HepG2 (cell line): ENCODE data around the gene SIRT7. TPM values are rescaled to one million over a fixed set of nuclear protein-coding genes. Genes with fewer than 3 reads are reported as not detected.

Experiments used
- CHD2 ChIP-seq: IDR thresholded peaks from 2 replicates; pipeline ENCODE4 v1.6.1; 2011; ENCODE audit warnings: low read depth, low read length, improper control_type of control experiment
- CREB3 ChIP-seq: sonication (generic); formaldehyde crosslinking; IDR thresholded peaks from 2 replicates; pipeline ENCODE4 v1.5.0; 2020; ENCODE audit warnings: missing genetic modification reagents
- E2F1 ChIP-seq: sonication (generic); formaldehyde crosslinking; IDR thresholded peaks from 2 replicates; pipeline ENCODE4 v1.5.0; 2020; ENCODE audit warnings: missing genetic modification reagents
- ELF1 ChIP-seq: sonication (generic); formaldehyde crosslinking; IDR thresholded peaks from 2 replicates; pipeline ENCODE4 v1.4.0; 2020; ENCODE audit warnings: missing genetic modification reagents
- FLYWCH1 ChIP-seq: sonication (generic); formaldehyde crosslinking; IDR thresholded peaks from 2 replicates; pipeline ENCODE4 v1.8.1; 2023; ENCODE audit warnings: mild to moderate bottlenecking, missing genetic modification reagents
- HES4 ChIP-seq: sonication (generic); formaldehyde crosslinking; IDR thresholded peaks from 2 replicates; pipeline ENCODE4 v1.9.0; 2021; ENCODE audit warnings: mild to moderate bottlenecking, missing genetic modification reagents, borderline replicate concordance
- HNF1B ChIP-seq: sonication (generic); formaldehyde crosslinking; IDR thresholded peaks from 2 replicates; pipeline ENCODE4 v1.5.1; 2020; ENCODE audit warnings: mild to moderate bottlenecking, moderate library complexity, missing genetic modification reagents
- JUND ChIP-seq: sonication (generic); formaldehyde crosslinking; IDR thresholded peaks from 2 replicates; pipeline ENCODE4 v1.8.0; 2022; ENCODE audit warnings: mild to moderate bottlenecking, missing genetic modification reagents
- KLF9 ChIP-seq: IDR thresholded peaks from 2 replicates; pipeline ENCODE4 v1.6.1; 2016; ENCODE audit warnings: low read depth
- MLX ChIP-seq: IDR thresholded peaks from 2 replicates; pipeline ENCODE4 v1.6.1; 2016
- POLR2AphosphoS5 ChIP-seq: IDR thresholded peaks from 2 replicates; pipeline ENCODE4 v1.6.1; 2012; ENCODE audit warnings: low read depth, low read length
- SP1 ChIP-seq, 2 experiments: fragments of 450-650 bp in 1 of 2; sonication (generic) in 1 of 2; formaldehyde crosslinking in 1 of 2; IDR thresholded peaks; 2 replicates each; pipeline versions ENCODE4 v1.4.0 to v1.6.1; 2016 to 2020; ENCODE audit warnings: missing genetic modification reagents in 1 of 2
- TAF1 ChIP-seq: sonication (generic); formaldehyde crosslinking; IDR thresholded peaks from 2 replicates; pipeline ENCODE4 v1.4.0; 2020; ENCODE audit warnings: missing genetic modification reagents
- TFAP4 ChIP-seq: sonication (generic); IDR thresholded peaks from 2 replicates; pipeline ENCODE4 v1.6.1; 2016; ENCODE audit warnings: low read depth, borderline replicate concordance
- XRCC5 ChIP-seq: fragments of 200-400 bp; formaldehyde crosslinking; optimal IDR thresholded peaks from 2 replicates; pipeline ENCODE3; 2017; ENCODE audit warnings: mild to moderate bottlenecking, low read length
- ZFY ChIP-seq: sonication (generic); formaldehyde crosslinking; IDR thresholded peaks from 2 replicates; pipeline ENCODE4 v1.4.0; 2020; ENCODE audit warnings: missing genetic modification reagents
- ZMYM4 ChIP-seq: sonication (generic); formaldehyde crosslinking; IDR thresholded peaks from 2 replicates; pipeline ENCODE4 v1.8.1; 2023; ENCODE audit warnings: mild to moderate bottlenecking, missing genetic modification reagents
- ZNF160 ChIP-seq: sonication (generic); formaldehyde crosslinking; IDR thresholded peaks from 2 replicates; pipeline ENCODE4 v1.8.0; 2022; ENCODE audit warnings: mild to moderate bottlenecking, inconsistent platforms, missing genetic modification reagents
- ZNF460 ChIP-seq: sonication (generic); formaldehyde crosslinking; IDR thresholded peaks from 2 replicates; pipeline ENCODE4 v1.5.1; 2020; ENCODE audit warnings: missing genetic modification reagents, mild to moderate bottlenecking, borderline replicate concordance
- ZNF558 ChIP-seq: sonication (generic); formaldehyde crosslinking; IDR thresholded peaks from 2 replicates; pipeline ENCODE4 v1.9.0; 2022; ENCODE audit warnings: mild to moderate bottlenecking, missing genetic modification reagents, borderline replicate concordance
- ZNF777 ChIP-seq: sonication (generic); formaldehyde crosslinking; IDR thresholded peaks from 2 replicates; pipeline ENCODE4 v1.4.0; 2020; ENCODE audit warnings: missing genetic modification reagents
- polyA plus RNA-seq, 8 experiments: library from polyadenylated mRNA; depleted of rRNA in 3 of 8; stranded (reverse) in 7 of 8; unstranded in 1 of 8; fragments of >200 nt; fragmentation: Illumina TruSeq in 4 of 8; extraction: Trizol in 4 of 8; gene quantifications; 2 replicates each; pipeline versions ENCODE4 v1.2.1 to v1.2.3, GENCODE V29; 2011 to 2016; ENCODE audit warnings: low read depth in 4 of 8, missing spikeins in 1 of 8, mixed read lengths in 1 of 8; ENCODE audit not compliant: insufficient read depth in 1 of 8
- total RNA-seq, 5 experiments: library from RNA; depleted of rRNA; stranded (reverse); fragments of >200 nt; fragmentation: Illumina TruSeq; extraction: Trizol; gene quantifications; 2 replicates each; pipeline ENCODE4 v1.2.3, GENCODE V29; 2016; ENCODE audit warnings: low read depth in 1 of 5
- TF ChIP-seq, protein P1 (sequence below): sonication (generic); formaldehyde crosslinking; IDR thresholded peaks from 2 replicates; pipeline ENCODE4 v1.4.0; 2020; ENCODE audit warnings: mild to moderate bottlenecking, missing genetic modification reagents
- TF ChIP-seq, protein P2 (sequence below): sonication (generic); formaldehyde crosslinking; IDR thresholded peaks from 2 replicates; pipeline ENCODE4 v1.4.0; 2020; ENCODE audit warnings: missing genetic modification reagents

SIRT7 gene
- total and polyA plus RNA-seq, 2 of the 13 experiments (the other 11 are each of a cell fraction or from before 2014, with no cell fraction given), result 8.3 to 24.8 TPM

DNA sequence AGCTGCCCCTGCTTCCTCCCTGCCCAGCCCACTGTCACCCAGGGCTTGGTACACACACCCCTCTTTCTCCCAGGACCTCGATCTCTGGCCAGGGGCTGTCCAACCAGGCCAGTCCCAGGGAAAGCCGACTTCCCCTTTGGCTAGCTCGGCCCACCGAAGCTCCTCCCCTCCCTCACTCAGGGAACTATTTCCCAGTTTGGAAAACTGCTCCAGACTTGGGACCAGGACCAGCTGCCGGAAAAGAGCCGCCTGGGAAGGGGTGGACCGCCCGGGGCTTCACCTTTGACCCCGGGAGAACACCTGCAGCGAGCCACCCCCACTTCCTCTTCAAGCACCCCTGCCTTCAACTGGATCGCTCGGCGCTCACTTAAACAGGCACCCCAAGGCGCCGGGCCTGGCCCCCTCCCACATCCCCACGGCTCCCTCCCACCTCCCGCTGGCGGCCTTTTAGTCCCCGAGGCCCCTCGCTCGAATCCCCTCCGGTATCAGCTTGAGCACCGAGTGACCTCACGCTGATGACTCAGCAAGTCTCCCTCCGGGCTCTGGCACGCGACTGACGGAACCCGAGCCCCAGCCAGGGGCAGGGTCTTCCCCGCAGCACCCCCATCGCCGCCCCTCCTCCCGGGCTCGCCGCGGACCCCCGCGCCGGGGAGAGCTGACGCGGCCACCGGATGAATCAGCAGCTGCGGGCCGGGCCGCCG, 8.6 kb upstream of the SIRT7 start (continued):
- TF ChIP-seq ZNF558 (no peak), ZMYM4 (CRISPR knock-in tag) (no peak; the same call in 1 of the 2 replicates), HES4 (CRISPR knock-in tag) (no peak), TFAP4 (peak; percentile 98), KLF9 (0 out of 2 replicates have a peak, but pooled peaks have one; percentile 59), ZFY (CRISPR knock-in tag) (peak; percentile 62; the same call in 1 of the 2 replicates), ZNF460 (CRISPR knock-in tag) (peak; percentile 41; the same call in 1 of the 2 replicates), SP1 (IDR thresholded peaks at IDR 0.05) (no peak), SP1 (CRISPR knock-in tag; IDR thresholded peaks at IDR 0.05) (no peak), POLR2AphosphoS5 (peak; percentile 62), HNF1B (no peak; the same call in 1 of the 2 replicates), ZNF777 (CRISPR knock-in tag) (peak; percentile 49; the same call in 1 of the 2 replicates), ELF1 (CRISPR knock-in tag) (peak; percentile 78; the same call in 1 of the 2 replicates), CHD2 (peak; percentile 13; the same call in 1 of the 2 replicates), TAF1 (CRISPR knock-in tag) (peak; percentile 49; the same call in 1 of the 2 replicates), JUND (0 out of 2 replicates have a peak, but pooled peaks have one; percentile 0), E2F1 (CRISPR knock-in tag) (peak; percentile 61; the same call in 1 of the 2 replicates), FLYWCH1 (no peak), MLX (CRISPR knock-in tag) (no peak), ZNF160 (no peak), XRCC5 (peak; percentile 54), CREB3 (CRISPR knock-in tag) (no peak)
- TF ChIP-seq, protein P1, sequence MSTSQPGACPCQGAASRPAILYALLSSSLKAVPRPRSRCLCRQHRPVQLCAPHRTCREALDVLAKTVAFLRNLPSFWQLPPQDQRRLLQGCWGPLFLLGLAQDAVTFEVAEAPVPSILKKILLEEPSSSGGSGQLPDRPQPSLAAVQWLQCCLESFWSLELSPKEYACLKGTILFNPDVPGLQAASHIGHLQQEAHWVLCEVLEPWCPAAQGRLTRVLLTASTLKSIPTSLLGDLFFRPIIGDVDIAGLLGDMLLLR (CRISPR knock-in tag), result peak; percentile 35; the same call in 1 of the 2 replicates
- TF ChIP-seq, protein P2, sequence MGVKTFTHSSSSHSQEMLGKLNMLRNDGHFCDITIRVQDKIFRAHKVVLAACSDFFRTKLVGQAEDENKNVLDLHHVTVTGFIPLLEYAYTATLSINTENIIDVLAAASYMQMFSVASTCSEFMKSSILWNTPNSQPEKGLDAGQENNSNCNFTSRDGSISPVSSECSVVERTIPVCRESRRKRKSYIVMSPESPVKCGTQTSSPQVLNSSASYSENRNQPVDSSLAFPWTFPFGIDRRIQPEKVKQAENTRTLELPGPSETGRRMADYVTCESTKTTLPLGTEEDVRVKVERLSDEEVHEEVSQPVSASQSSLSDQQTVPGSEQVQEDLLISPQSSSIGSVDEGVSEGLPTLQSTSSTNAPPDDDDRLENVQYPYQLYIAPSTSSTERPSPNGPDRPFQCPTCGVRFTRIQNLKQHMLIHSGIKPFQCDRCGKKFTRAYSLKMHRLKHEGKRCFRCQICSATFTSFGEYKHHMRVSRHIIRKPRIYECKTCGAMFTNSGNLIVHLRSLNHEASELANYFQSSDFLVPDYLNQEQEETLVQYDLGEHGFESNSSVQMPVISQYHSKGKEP, result no peak
